Neutrophil (primary cell): Measurements from ENCODE around the gene KLHL29.

Source experiments
- H3K27ac ChIP-seq: fragments of 200-600 bp; sonication (generic); 2 replicates; pipeline ENCODE4 v1.5.1; 2016; ENCODE audit warnings: mild to moderate bottlenecking, moderate library complexity
- H3K27me3 ChIP-seq: fragments of 200-600 bp; sonication (generic); 2 replicates; pipeline ENCODE4 v1.6.0; 2016; ENCODE audit warnings: mild to moderate bottlenecking
- H3K36me3 ChIP-seq: fragments of 200-600 bp; sonication (generic); 2 replicates; pipeline ENCODE4 v1.5.1; 2017
- H3K4me1 ChIP-seq, 2 experiments: fragments of 200-600 bp in 1 of 2; sonication (generic) in 1 of 2; 1 replicate in 1 of 2; 2 replicates in 1 of 2; pipeline versions ENCODE4 v1.5.1 to v1.6.1; 2013 to 2016; ENCODE audit warnings: low read depth in 1 of 2, low read length in 1 of 2, mild to moderate bottlenecking in 1 of 2, moderate library complexity in 1 of 2; ENCODE audit not compliant: control insufficient read depth in 1 of 2, insufficient read depth in 1 of 2
- H3K4me3 ChIP-seq, 2 experiments: fragments of 200-600 bp in 1 of 2; sonication (generic) in 1 of 2; 1 replicate in 1 of 2; 2 replicates in 1 of 2; pipeline ENCODE4 v1.5.1; 2013 to 2016; ENCODE audit warnings: low read depth in 1 of 2, low read length in 1 of 2, mild to moderate bottlenecking in 1 of 2, moderate library complexity in 1 of 2
- H3K9me3 ChIP-seq: fragments of 200-600 bp; sonication (generic); 2 replicates; pipeline ENCODE4 v1.5.1; 2016
- TF ChIP-seq, protein P1 (sequence below): fragments of 200-600 bp; sonication (generic); IDR thresholded peaks from 2 replicates; pipeline ENCODE4 v1.5.1; 2016; ENCODE audit warnings: antibody characterized with exemption

Gene KLHL29

DNA sequence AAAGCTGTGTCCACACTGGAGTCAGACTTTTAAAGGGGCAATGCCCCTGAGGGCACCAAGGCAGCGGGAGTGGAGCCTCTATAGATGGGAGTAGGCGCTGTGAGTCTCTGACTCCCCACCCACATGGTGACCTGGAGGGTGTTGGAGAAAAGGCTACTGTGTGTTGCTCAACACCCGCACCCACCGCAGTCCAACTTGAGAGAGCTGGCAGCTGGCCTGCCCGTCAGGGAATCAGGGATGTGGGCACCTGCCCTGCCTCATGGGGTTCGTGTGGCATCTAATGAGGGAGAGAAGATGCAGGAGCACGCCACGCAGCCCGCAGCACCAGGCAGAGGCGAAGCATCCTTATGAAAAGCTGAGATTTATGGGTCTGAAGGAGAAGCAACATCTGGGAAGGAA is 84.2 kb downstream of the KLHL29 start:
- H3K9me3 ChIP-seq = no peaks in the 10 kb centered on the region
- TF ChIP-seq, protein P1, sequence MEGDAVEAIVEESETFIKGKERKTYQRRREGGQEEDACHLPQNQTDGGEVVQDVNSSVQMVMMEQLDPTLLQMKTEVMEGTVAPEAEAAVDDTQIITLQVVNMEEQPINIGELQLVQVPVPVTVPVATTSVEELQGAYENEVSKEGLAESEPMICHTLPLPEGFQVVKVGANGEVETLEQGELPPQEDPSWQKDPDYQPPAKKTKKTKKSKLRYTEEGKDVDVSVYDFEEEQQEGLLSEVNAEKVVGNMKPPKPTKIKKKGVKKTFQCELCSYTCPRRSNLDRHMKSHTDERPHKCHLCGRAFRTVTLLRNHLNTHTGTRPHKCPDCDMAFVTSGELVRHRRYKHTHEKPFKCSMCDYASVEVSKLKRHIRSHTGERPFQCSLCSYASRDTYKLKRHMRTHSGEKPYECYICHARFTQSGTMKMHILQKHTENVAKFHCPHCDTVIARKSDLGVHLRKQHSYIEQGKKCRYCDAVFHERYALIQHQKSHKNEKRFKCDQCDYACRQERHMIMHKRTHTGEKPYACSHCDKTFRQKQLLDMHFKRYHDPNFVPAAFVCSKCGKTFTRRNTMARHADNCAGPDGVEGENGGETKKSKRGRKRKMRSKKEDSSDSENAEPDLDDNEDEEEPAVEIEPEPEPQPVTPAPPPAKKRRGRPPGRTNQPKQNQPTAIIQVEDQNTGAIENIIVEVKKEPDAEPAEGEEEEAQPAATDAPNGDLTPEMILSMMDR = no peak
- H3K4me1 ChIP-seq = no peaks in the 10 kb centered on the region
- H3K27me3 ChIP-seq = peaks cover 63% of the 10 kb centered on the region
- H3K27ac ChIP-seq = no peak overlapping the region
- H3K36me3 ChIP-seq = no peaks in the 10 kb centered on the region
- no peak overlapping the region for H3K4me3 ChIP-seq

DNA sequence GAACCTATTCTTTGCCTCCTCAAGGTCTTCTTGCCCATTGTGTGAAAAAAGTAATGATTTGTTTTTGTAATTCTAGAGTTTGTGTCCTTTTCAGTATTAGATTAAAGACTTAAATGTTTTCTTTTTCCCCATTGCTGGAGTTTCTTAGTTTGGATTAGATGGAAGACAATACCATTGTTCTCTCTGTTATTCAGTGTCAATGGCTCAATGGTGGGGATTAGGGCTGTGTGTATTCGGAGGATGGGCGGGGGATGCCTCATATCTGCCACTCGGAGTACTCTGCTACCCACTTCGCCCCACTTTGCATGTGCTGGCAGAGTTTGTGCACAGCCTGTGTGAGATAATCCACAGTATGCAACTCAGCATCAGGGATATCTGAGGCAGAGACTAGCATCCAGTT is 90.1 kb downstream of the KLHL29 start:
- no peaks in the 10 kb centered on the region for H3K9me3 ChIP-seq
- no peak overlapping the region for H3K4me3 ChIP-seq
- peaks cover 68% of the 10 kb centered on the region for H3K27me3 ChIP-seq
- H3K4me1 ChIP-seq = no peaks in the 10 kb centered on the region
- H3K27ac ChIP-seq = no peak overlapping the region
- TF ChIP-seq, protein P1 = no peak
- no peaks in the 10 kb centered on the region for H3K36me3 ChIP-seq

DNA sequence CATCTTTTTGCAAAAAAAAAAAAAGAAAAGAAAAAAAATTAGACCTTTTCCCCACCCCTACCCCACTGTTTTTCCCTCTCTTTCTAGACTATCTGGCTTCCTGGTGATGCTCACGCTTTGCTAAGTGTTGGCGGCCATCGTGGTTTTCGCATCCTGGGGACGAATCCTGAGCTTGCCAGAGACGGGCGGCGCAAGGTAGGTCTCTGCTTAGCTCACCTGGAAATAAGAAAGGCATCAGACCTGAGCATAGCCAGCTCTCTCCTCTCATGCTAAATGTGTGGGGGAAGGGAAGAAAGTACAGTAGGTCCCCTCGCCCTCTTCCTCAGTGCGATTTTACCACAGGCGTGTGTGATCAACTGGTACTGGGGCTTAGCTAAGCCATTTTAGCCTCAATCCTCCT is 90.5 kb downstream of the KLHL29 start:
- Histone ChIP-seq H3K4me3 (no peak overlapping the region), H3K9me3 (no peaks in the 10 kb centered on the region), H3K27ac (no peak overlapping the region), H3K27me3 (peaks cover 64% of the 10 kb centered on the region), H3K4me1 (no peaks in the 10 kb centered on the region), H3K36me3 (no peaks in the 10 kb centered on the region)
- TF ChIP-seq, protein P1 = no peak

DNA sequence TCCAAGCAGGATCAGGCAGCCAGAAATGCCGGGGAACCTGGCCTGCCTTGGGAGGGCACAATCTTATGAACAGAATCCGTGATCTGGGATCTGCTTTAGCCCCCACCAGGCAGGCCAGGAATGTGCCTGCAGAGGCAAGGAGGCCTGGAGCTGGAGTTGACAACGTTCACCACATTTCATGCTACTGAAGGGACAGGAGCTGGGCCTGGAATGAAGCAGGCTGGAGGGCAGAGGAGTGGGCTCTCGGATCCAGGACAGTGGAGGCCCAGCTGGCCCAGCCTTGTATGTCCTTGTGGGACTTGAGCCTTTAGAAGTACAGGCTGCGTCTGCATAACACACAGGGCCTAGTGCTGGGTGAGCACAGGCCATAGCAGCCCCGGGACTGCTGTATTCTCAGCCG is 91.8 kb downstream of the KLHL29 start:
- Histone ChIP-seq H3K9me3 (no peaks in the 10 kb centered on the region), H3K27ac (no peak overlapping the region), H3K4me1 (no peaks in the 10 kb centered on the region), H3K36me3 (no peaks in the 10 kb centered on the region), H3K27me3 (peaks cover 68% of the 10 kb centered on the region), H3K4me3 (no peak overlapping the region)
- TF ChIP-seq, protein P1 = no peak

DNA sequence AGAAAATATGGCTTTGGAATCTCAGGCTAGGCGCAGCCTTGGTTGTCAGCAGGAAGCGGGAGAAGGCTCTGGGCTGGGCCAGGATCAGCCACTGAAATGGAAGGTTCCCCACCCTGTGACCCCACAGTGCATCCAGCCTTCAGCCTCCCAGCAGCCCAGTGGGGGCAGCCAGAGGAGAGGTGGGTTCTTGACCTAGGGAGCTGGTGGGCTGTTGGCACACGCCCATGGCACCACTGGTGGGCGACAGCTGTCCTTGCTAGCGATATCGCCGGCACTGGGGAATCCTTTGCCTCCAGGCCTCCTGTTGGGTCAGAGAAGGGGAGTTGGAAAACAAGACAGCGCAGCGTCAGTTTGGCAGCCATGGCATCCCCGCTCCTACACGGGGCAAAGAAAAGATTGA is 92.4 kb downstream of the KLHL29 start:
- no peaks in the 10 kb centered on the region for H3K9me3 ChIP-seq
- H3K27me3 ChIP-seq = peaks cover 74% of the 10 kb centered on the region
- H3K36me3 ChIP-seq = no peaks in the 10 kb centered on the region
- H3K4me1 ChIP-seq = no peaks in the 10 kb centered on the region
- H3K27ac ChIP-seq = no peak overlapping the region
- TF ChIP-seq, protein P1 = no peak
- H3K4me3 ChIP-seq = no peak overlapping the region
